H9 (cell line): ENCODE data around the gene APBA2. TPM values are rescaled to one million over a fixed set of nuclear protein-coding genes. Genes with fewer than 3 reads are reported as not detected.

Experiments
- DNase-seq: peaks from one replicate; pipeline ENCODE4 v3.0.0-alpha.2; 2017
- H2AFZ ChIP-seq: one replicate; pipeline ENCODE4 v1.6.1; 2013; ENCODE audit warnings: mild to moderate bottlenecking, low read length, control low read depth, moderate library complexity
- H2AK5ac ChIP-seq: 2 replicates; pipeline ENCODE4 v1.6.1; 2013; ENCODE audit warnings: low read length, control low read depth, mixed read lengths; ENCODE audit not compliant: insufficient read length
- H2BK120ac ChIP-seq: one replicate; pipeline ENCODE4 v1.6.1; 2013; ENCODE audit warnings: low read depth, mild to moderate bottlenecking, low read length, control low read depth, inconsistent platforms; ENCODE audit not compliant: poor library complexity, severe bottlenecking
- H2BK12ac ChIP-seq: 2 replicates; pipeline ENCODE4 v1.6.1; 2013; ENCODE audit warnings: low read length, control low read depth, mixed read lengths, low read depth; ENCODE audit not compliant: insufficient read length
- H2BK15ac ChIP-seq: 2 replicates; pipeline ENCODE4 v1.6.1; 2013; ENCODE audit warnings: low read depth, low read length, control low read depth
- H2BK20ac ChIP-seq: one replicate; pipeline ENCODE4 v1.6.1; 2013; ENCODE audit warnings: low read depth, mild to moderate bottlenecking, low read length, control low read depth, inconsistent platforms; ENCODE audit not compliant: poor library complexity, severe bottlenecking
- H2BK5ac ChIP-seq: 2 replicates; pipeline ENCODE4 v1.6.1; 2013; ENCODE audit warnings: low read length, control low read depth, mixed read lengths; ENCODE audit not compliant: insufficient read length
- H3K14ac ChIP-seq: 2 replicates; pipeline ENCODE4 v1.6.1; 2013; ENCODE audit warnings: low read length, control low read depth; ENCODE audit not compliant: insufficient read depth
- H3K18ac ChIP-seq: 2 replicates; pipeline ENCODE4 v1.6.1; 2013; ENCODE audit warnings: low read depth, mild to moderate bottlenecking, mixed read lengths, low read length, control low read depth; ENCODE audit not compliant: insufficient read length
- H3K23ac ChIP-seq: 2 replicates; pipeline ENCODE4 v1.6.1; 2013; ENCODE audit warnings: low read length, control low read depth, mixed read lengths, low read depth; ENCODE audit not compliant: insufficient read length
- H3K23me2 ChIP-seq: 2 replicates; pipeline ENCODE4 v1.6.1; 2013; ENCODE audit warnings: low read depth, mild to moderate bottlenecking, mixed read lengths, low read length, control low read depth; ENCODE audit not compliant: insufficient read length, poor library complexity, severe bottlenecking
- H3K27ac ChIP-seq: 2 replicates; pipeline ENCODE4 v1.5.1; 2013; ENCODE audit warnings: low read length, control low read depth, mixed read lengths, low read depth; ENCODE audit not compliant: insufficient read length
- H3K27me3 ChIP-seq: 2 replicates; pipeline ENCODE4 v1.6.1; 2013; ENCODE audit warnings: low read length, control low read depth, inconsistent platforms; ENCODE audit not compliant: insufficient read depth
- H3K4ac ChIP-seq: 2 replicates; pipeline ENCODE4 v1.6.1; 2013; ENCODE audit warnings: low read depth, mild to moderate bottlenecking, control low read depth, inconsistent platforms, low read length, moderate library complexity
- H3K4me1 ChIP-seq: 2 replicates; pipeline ENCODE4 v1.6.1; 2013; ENCODE audit warnings: low read length, control low read depth, inconsistent platforms; ENCODE audit not compliant: insufficient read depth
- H3K4me2 ChIP-seq: 2 replicates; pipeline ENCODE4 v1.6.1; 2013; ENCODE audit warnings: low read length, control low read depth, mixed read lengths; ENCODE audit not compliant: insufficient read length, insufficient read depth
- H3K56ac ChIP-seq: 2 replicates; pipeline ENCODE4 v1.6.1; 2013; ENCODE audit warnings: low read depth, mild to moderate bottlenecking, mixed read lengths, low read length, control low read depth; ENCODE audit not compliant: insufficient read length
- H3K79me1 ChIP-seq: 2 replicates; pipeline ENCODE4 v1.6.1; 2013; ENCODE audit warnings: low read depth, mild to moderate bottlenecking, moderate library complexity, low read length, control low read depth, inconsistent platforms; ENCODE audit not compliant: insufficient read depth, poor library complexity, severe bottlenecking
- H3K79me2 ChIP-seq: 2 replicates; pipeline ENCODE4 v1.6.1; 2013; ENCODE audit warnings: low read length, control low read depth, inconsistent platforms; ENCODE audit not compliant: insufficient read depth
- H3K9ac ChIP-seq: 2 replicates; pipeline ENCODE4 v1.6.1; 2013; ENCODE audit warnings: low read length, control low read depth, mixed read lengths; ENCODE audit not compliant: insufficient read length; ENCODE audit errors: extremely low read depth
- H3K9me3 ChIP-seq: one replicate; pipeline ENCODE4 v1.6.1; 2013; ENCODE audit warnings: low read depth, low read length, inconsistent platforms; ENCODE audit not compliant: control insufficient read depth
- H3T11ph ChIP-seq: one replicate; pipeline ENCODE4 v1.6.1; 2013; ENCODE audit warnings: mild to moderate bottlenecking, low read length, control low read depth, inconsistent platforms
- H4K20me1 ChIP-seq: one replicate; pipeline ENCODE4 v1.6.1; 2013; ENCODE audit not compliant: control insufficient read depth, insufficient read length, insufficient read depth
- H4K5ac ChIP-seq: 2 replicates; pipeline ENCODE4 v1.6.1; 2013; ENCODE audit warnings: low read depth, mild to moderate bottlenecking, mixed read lengths, low read length, control low read depth; ENCODE audit not compliant: insufficient read length
- H4K8ac ChIP-seq: replicated peaks from 2 replicates; pipeline ENCODE4 v1.6.1; 2013; ENCODE audit warnings: low read length, control low read depth, mixed read lengths, low read depth; ENCODE audit not compliant: insufficient read length
- H4K91ac ChIP-seq: 2 replicates; pipeline ENCODE4 v1.6.1; 2013; ENCODE audit warnings: low read depth, mild to moderate bottlenecking, moderate library complexity, mixed read lengths, low read length, control low read depth; ENCODE audit not compliant: insufficient read length
- H3K27ac Mint-ChIP-seq, 3 experiments: 2 replicates in 2 of 3; 3 replicates in 1 of 3; pipeline ENCODE4 v1.8.0; 2020 to 2021; ENCODE audit warnings: mixed read lengths in 3 of 3, mild to moderate bottlenecking in 1 of 3, moderate library complexity in 1 of 3
- H3K27me3 Mint-ChIP-seq: 2 replicates; pipeline ENCODE4 v1.8.0; 2021; ENCODE audit warnings: low read depth, mild to moderate bottlenecking, moderate library complexity, mixed read lengths
- H3K36me3 Mint-ChIP-seq, 3 experiments: 2 replicates in 2 of 3; 3 replicates in 1 of 3; pipeline ENCODE4 v1.8.0; 2020 to 2021; ENCODE audit warnings: low read depth in 3 of 3, mixed read lengths in 3 of 3; ENCODE audit not compliant: insufficient read depth in 1 of 3
- H3K4me1 Mint-ChIP-seq, 2 experiments: 2 replicates each; pipeline ENCODE4 v1.8.0; 2020; ENCODE audit warnings: mixed read lengths in 2 of 2
- H3K4me3 Mint-ChIP-seq, 2 experiments: 2 replicates in 1 of 2; 3 replicates in 1 of 2; pipeline ENCODE4 v1.8.0; 2020 to 2021; ENCODE audit warnings: mild to moderate bottlenecking in 2 of 2, mixed read lengths in 2 of 2, moderate library complexity in 1 of 2
- H3K9me3 Mint-ChIP-seq, 2 experiments: 2 replicates in 1 of 2; 3 replicates in 1 of 2; pipeline ENCODE4 v1.8.0; 2020; ENCODE audit warnings: mild to moderate bottlenecking in 2 of 2, mixed read lengths in 2 of 2, moderate library complexity in 1 of 2
- WGBS: extraction: QIAGEN DNeasy Blood & Tissue Kit; methylation state at CpG from one replicate; pipeline ENCODE4 v1.1.7; 2013; ENCODE audit warnings: missing lambda C conversion rate, low lambda C conversion rate, mixed read lengths; ENCODE audit not compliant: insufficient read length; ENCODE audit errors: extremely low coverage; 5-methylcytosine and 5-hydroxymethylcytosine counted together
- total RNA-seq: library from RNA; stranded (reverse); gene quantifications from 2 replicates; pipeline ENCODE4 v1.2.1, GENCODE V29; 2021
- TF ChIP-seq, protein P1 (sequence below): fragments of 200-600 bp; sonication (generic); conservative IDR thresholded peaks from 3 replicates; pipeline ENCODE4 v1.8.0; 2021; ENCODE audit warnings: antibody characterized with exemption, mild to moderate bottlenecking

APBA2 gene
- total RNA-seq, 1 experiment from 2014 or later, result 14.3 TPM

DNA sequence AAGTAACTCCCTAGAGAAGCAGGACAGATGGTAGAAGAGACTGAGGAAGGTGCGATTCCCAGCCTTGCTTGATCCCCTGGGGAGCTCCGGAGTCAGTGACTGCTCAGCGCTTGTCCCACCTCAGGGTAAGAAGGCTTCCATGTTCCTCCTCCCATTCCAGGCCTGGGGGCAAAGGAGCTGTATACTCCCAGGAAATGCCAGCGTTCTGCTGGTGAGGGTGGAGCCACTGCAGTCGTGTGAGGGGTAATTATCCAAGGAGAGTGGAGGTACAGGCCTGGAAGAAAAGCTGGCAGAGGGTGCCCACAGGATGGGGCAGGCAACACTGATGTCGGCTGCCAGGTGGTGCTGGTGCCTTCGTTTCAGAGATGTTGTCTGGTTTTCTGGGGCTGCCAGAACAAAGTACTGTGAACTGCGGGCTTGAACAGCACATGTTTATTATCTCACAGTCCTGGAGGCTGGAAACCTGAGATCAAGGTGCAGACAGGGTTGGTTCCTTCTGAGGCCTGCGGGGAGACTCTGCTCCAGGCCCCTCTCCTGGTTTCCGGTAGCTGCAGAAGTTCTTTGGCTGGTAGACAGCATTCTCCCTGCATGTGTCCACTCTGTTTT, 12.1 kb upstream of the APBA2 start:
- no peak overlapping the region for H3K56ac ChIP-seq
- Mint-ChIP-seq H3K4me3 (no peak overlapping the region), H3K4me1 (peaks cover 16 to 19% of the 10 kb centered on the region in 2 experiments), H3K27ac (no peak overlapping the region), H3K9me3 (peaks cover 0 to 8% of the 10 kb centered on the region in 2 experiments; a peak in 3 of 5 replicates), H3K27me3 (peaks cover 74% of the 10 kb centered on the region), H3K36me3 (peaks cover 0 to 1% (median 0%) of the 10 kb centered on the region in 3 experiments; a peak in 2 of 7 replicates)
- DNase-seq, result no peak
- H2BK20ac ChIP-seq, result no peak overlapping the region
- no peak overlapping the region for H4K91ac ChIP-seq
- no peaks in the 10 kb centered on the region for H4K20me1 ChIP-seq
- WGBS, result no CpG with 5 or more reads among the region's 10 CpGs
- H4K5ac ChIP-seq, result no peak overlapping the region
- H2BK12ac ChIP-seq, result no peak overlapping the region
- H3K4me2 ChIP-seq, result no peak overlapping the region
- H2BK15ac ChIP-seq, result no peak overlapping the region
- no peak overlapping the region for H4K8ac ChIP-seq
- H3K4me1 ChIP-seq, result no peaks in the 10 kb centered on the region; the same call in 1 of the 2 replicates
- H2AK5ac ChIP-seq, result no peak overlapping the region
- H3K9me3 ChIP-seq, result no peaks in the 10 kb centered on the region
- H3K4ac ChIP-seq, result no peak overlapping the region
- H3K23ac ChIP-seq, result no peak overlapping the region
- H2BK120ac ChIP-seq, result no peak overlapping the region
- no peaks in the 10 kb centered on the region for H3K79me2 ChIP-seq
- H3K14ac ChIP-seq, result no peak overlapping the region
- TF ChIP-seq, protein P1, sequence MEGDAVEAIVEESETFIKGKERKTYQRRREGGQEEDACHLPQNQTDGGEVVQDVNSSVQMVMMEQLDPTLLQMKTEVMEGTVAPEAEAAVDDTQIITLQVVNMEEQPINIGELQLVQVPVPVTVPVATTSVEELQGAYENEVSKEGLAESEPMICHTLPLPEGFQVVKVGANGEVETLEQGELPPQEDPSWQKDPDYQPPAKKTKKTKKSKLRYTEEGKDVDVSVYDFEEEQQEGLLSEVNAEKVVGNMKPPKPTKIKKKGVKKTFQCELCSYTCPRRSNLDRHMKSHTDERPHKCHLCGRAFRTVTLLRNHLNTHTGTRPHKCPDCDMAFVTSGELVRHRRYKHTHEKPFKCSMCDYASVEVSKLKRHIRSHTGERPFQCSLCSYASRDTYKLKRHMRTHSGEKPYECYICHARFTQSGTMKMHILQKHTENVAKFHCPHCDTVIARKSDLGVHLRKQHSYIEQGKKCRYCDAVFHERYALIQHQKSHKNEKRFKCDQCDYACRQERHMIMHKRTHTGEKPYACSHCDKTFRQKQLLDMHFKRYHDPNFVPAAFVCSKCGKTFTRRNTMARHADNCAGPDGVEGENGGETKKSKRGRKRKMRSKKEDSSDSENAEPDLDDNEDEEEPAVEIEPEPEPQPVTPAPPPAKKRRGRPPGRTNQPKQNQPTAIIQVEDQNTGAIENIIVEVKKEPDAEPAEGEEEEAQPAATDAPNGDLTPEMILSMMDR, result no peak
- H3K9ac ChIP-seq, result no peak overlapping the region
- H3K18ac ChIP-seq, result no peak overlapping the region
- no peak overlapping the region for H2BK5ac ChIP-seq
- no peaks in the 10 kb centered on the region for H3K27me3 ChIP-seq
- H3K23me2 ChIP-seq, result no peaks in the 10 kb centered on the region
- H3K79me1 ChIP-seq, result no peaks in the 10 kb centered on the region
- no peak overlapping the region for H2AFZ ChIP-seq
- H3T11ph ChIP-seq, result no peak overlapping the region
- H3K27ac ChIP-seq, result no peak overlapping the region
